HUES48 (cell line): Measurements from ENCODE around the gene COIL.
"Not testable (repeated sequence)": the region's sequence is repeated elsewhere in the genome, so short reads cannot be mapped to it uniquely, and the experiment has no call there.

ENCODE experiments used
- H3K27ac ChIP-seq: one replicate; pipeline ENCODE4 v1.7.0; 2013; ENCODE audit warnings: low read depth, low read length, inconsistent platforms
- H3K27me3 ChIP-seq: 2 replicates; pipeline ENCODE4 v1.6.1; 2013; ENCODE audit warnings: mild to moderate bottlenecking, low read length; ENCODE audit not compliant: control insufficient read depth, insufficient read depth
- H3K36me3 ChIP-seq: 2 replicates; pipeline ENCODE4 v1.6.1; 2013; ENCODE audit warnings: low read length; ENCODE audit not compliant: control insufficient read depth, insufficient read depth
- H3K4me1 ChIP-seq: 2 replicates; pipeline ENCODE4 v1.6.1; 2013; ENCODE audit warnings: mild to moderate bottlenecking, low read length; ENCODE audit not compliant: control insufficient read depth, insufficient read depth
- H3K4me3 ChIP-seq: 2 replicates; pipeline ENCODE4 v1.5.1; 2013; ENCODE audit warnings: mild to moderate bottlenecking, low read depth, low read length
- H3K9ac ChIP-seq: 2 replicates; pipeline ENCODE4 v1.6.1; 2013; ENCODE audit warnings: mild to moderate bottlenecking, low read depth, low read length, moderate library complexity
- H3K9me3 ChIP-seq: 2 replicates; pipeline ENCODE4 v1.6.1; 2013; ENCODE audit warnings: low read length; ENCODE audit not compliant: control insufficient read depth, insufficient read depth

The COIL gene

DNA sequence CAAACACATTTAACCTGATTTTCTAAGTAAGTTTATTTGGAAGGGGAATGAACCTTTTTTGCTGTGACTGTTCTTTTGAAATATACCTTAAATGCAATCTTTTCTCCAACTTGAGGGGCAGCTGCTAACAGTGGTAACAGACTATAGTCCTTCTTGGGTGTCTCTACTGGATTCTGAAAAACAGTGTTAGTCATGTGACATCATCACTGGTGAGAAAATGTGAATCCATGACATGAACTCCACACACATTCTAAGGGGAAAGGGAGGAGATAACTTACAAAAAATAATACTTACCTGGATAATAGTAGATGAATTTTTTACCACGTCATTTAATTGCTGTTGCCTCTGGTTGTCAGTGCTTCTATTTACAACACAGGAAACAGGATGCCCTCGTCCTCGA lies 11.3 kb downstream of the COIL start:
- no peaks in the 10 kb centered on the region for H3K27me3 ChIP-seq
- H3K36me3 ChIP-seq: peaks cover 60% of the 10 kb centered on the region

DNA sequence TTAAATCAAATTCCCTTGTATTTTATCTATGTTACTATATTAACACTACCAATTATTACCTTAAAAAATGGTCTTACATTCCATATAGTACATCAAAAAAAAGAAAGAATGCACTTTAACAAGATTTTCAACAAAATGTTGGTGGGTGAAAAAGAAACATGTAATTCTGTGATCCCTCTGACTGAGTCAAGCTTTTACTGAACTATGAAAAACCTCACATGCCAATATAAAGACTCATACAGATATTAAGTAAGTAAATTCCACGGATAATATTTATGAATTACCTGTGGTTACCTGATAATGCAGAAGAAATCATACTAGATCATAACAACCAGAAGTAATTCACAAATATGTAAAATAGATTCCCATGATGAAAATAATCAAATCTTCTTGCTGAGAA lies 12.4 kb downstream of the COIL start:
- Histone ChIP-seq H3K4me1 (no peaks in the 10 kb centered on the region), H3K36me3 (peaks cover 68% of the 10 kb centered on the region), H3K9ac (no peak overlapping the region), H3K27ac (no peak overlapping the region), H3K27me3 (no peaks in the 10 kb centered on the region), H3K4me3 (no peak overlapping the region), H3K9me3 (no peaks in the 10 kb centered on the region)

More for the DNA sequence above, 11.3 kb downstream of the COIL start:
- no peak overlapping the region for H3K9ac ChIP-seq
- H3K27ac ChIP-seq: no peak overlapping the region
- H3K4me3 ChIP-seq: no peak overlapping the region
- no peaks in the 10 kb centered on the region for H3K9me3 ChIP-seq
- H3K4me1 ChIP-seq: no peaks in the 10 kb centered on the region

GRCh38 chr17:56947741-56948140 lies 13.1 kb downstream of the COIL start:
- Histone ChIP-seq H3K27me3 (no peaks in the 10 kb centered on the region), H3K4me1 (no peaks in the 10 kb centered on the region), H3K9ac (no peak overlapping the region), H3K36me3 (peaks cover 74% of the 10 kb centered on the region), H3K4me3 (no peak overlapping the region), H3K27ac (no peak overlapping the region), H3K9me3 (no peaks in the 10 kb centered on the region)

DNA sequence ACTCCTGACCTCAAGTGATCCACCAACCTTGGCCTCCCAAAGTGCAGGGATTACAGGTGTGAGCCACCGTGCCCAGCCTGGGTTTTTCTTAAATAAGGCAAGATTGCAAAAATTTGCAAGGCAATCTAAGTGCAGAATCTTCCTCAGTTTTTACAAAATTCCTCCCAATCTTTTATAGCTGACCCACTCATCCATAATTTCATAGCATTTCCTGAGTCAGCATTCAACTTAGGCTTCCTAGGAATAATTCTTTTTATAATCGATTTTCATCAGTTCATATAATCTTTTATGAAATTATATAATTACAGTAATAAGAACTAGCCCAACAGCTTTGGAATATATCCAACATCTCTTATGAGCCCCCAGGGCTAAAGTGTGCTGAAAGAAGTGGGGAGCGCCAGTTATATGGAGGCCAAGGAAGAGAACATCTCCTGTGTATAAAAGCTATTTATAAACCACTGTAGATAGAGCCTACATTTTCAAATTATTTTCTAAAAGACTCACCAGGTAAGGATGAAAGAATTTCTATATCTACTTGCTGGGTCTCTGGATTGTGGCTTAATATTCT lies 14.8 kb downstream of the COIL start:
- Histone ChIP-seq H3K27ac (no peak overlapping the region), H3K4me3 (no peak overlapping the region), H3K4me1 (no peaks in the 10 kb centered on the region), H3K36me3 (peaks cover 86% of the 10 kb centered on the region), H3K27me3 (no peaks in the 10 kb centered on the region), H3K9ac (no peak overlapping the region), H3K9me3 (no peaks in the 10 kb centered on the region)

DNA sequence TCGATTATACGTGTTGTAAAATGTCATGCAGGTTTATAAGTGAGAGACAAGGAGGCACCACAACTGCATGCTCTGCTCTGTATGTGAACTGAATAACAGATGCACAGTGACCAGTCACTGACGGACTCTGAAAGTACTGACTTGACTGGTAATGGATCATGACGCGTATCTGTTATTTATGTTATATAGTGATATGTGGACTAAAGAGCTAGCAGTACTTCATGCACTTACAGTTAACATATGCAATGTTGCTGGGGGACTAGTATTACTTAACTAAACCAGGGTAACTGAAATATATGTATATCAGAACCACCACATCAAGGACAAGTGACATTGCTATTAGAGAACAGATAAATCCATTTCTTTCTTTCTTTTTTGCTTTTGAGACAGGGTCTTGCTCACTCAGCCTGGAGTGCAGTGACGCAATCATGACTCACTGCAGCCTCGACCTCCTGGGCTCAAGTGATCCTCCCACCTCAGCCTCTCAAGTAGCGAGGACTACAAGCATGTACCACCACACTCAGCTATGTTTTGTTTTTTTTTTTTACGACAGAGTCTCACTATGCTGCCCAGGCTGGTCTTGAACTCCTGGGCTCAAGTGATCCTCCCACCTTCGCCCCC lies 17.2 kb downstream of the COIL start:
- H3K4me3 ChIP-seq: no peak overlapping the region
- H3K27ac ChIP-seq: no peak overlapping the region
- H3K9ac ChIP-seq: no peak overlapping the region
- no peaks in the 10 kb centered on the region for H3K27me3 ChIP-seq
- H3K9me3 ChIP-seq: no peaks in the 10 kb centered on the region
- peaks cover 81% of the 10 kb centered on the region for H3K36me3 ChIP-seq
- H3K4me1 ChIP-seq: no peaks in the 10 kb centered on the region

DNA sequence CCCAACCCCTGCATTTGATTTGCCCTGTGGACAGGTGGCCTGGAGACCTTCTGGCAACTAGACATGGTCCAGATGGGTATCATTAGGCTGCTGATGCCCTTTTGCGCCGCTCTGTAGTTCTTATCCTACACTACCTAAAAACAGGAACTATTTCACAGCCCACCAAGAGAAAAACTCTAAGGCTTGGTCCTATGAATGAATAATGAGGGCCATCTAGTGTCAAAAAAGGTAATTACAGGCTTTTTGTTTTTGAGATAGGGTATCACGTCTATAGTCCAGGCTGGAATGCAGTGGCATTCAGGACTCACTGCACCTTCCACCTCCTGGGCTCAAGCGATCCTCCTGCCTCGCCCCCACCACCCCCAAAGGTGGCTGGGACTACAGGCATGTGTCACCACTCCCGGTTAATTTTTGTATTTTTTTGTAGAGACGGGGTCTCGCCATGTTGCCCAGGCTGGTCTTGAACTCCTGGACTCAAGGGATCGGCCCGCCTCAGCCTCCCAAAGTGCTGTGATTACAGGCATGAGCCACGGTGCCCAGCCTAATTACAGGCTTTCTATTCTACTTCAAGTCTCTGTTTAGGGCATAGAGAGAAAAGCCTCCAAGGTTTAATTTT lies 20.9 kb downstream of the COIL start:
- Histone ChIP-seq H3K36me3 (peaks cover 76% of the 10 kb centered on the region), H3K4me3 (no peak overlapping the region)

DNA sequence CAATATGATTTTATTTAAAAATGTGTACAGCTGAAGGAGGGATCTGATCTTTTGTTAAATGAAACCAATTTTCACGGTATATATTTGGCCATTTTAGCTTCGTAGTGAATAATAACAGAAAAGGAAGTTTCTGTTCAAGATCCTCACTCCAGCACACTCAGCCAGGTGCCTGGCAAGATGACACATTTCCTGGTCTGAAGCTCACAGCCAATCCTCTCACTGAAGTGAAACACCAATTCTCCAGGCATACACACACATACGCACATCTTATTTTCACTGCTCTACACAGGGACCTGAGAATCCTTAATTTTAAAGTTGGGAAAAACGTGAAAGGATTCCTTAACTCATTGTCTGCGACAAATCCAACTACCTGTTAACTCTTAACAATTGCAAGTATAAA lies 22.6 kb downstream of the COIL start:
- peaks cover 67% of the 10 kb centered on the region for H3K36me3 ChIP-seq
- H3K9ac ChIP-seq: not testable (repeated sequence)

More for the DNA sequence above, 20.9 kb downstream of the COIL start:
- Histone ChIP-seq H3K9me3 (no peaks in the 10 kb centered on the region), H3K27ac (no peak overlapping the region), H3K4me1 (no peaks in the 10 kb centered on the region), H3K9ac (no peak overlapping the region), H3K27me3 (no peaks in the 10 kb centered on the region)

GRCh38 chr17:56937687-56938086 lies 23.2 kb downstream of the COIL start:
- Histone ChIP-seq H3K27me3 (no peaks in the 10 kb centered on the region), H3K4me3 (no peak overlapping the region), H3K9me3 (peaks cover 7% of the 10 kb centered on the region), H3K36me3 (peaks cover 65% of the 10 kb centered on the region), H3K9ac (no peak overlapping the region), H3K4me1 (no peaks in the 10 kb centered on the region), H3K27ac (no peak overlapping the region)

More for the DNA sequence above, 22.6 kb downstream of the COIL start:
- not testable (repeated sequence) for H3K27ac ChIP-seq, H3K9me3 ChIP-seq, H3K27me3 ChIP-seq, H3K4me3 ChIP-seq, H3K4me1 ChIP-seq

DNA sequence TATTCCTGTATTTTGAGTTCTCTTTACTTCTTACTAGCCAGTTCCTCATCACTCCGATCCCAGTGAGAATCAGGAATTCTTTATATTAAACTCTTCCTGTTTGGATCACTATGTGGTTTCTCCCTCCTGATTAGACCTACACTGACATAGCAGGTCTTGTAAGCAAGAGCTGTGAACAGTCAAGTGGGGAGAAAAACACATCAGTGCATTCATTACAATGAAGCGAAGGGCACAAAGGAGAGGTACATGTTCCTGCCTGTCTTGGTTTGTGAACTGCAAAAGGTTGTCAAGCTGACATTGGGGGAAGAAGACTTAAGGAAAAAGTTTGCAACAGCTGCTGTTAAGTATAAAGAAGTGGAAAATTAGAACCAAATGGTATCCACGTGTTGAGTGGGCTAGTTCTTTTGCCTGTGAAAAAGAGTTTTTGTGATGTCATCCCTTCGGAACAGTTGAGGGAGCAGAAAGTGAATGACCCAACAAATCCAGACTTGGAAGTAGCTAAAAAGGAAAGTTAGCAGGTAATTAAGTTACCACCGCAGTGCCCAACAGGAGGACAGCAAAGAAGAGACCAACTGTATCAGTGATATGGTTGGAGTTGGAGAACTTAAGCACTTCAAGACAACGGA lies 24.0 kb downstream of the COIL start:
- Histone ChIP-seq H3K27me3 (no peaks in the 10 kb centered on the region), H3K36me3 (peaks cover 59% of the 10 kb centered on the region), H3K4me3 (no peak overlapping the region), H3K4me1 (no peaks in the 10 kb centered on the region), H3K27ac (no peak overlapping the region), H3K9me3 (peaks cover 9% of the 10 kb centered on the region), H3K9ac (no peak overlapping the region)

DNA sequence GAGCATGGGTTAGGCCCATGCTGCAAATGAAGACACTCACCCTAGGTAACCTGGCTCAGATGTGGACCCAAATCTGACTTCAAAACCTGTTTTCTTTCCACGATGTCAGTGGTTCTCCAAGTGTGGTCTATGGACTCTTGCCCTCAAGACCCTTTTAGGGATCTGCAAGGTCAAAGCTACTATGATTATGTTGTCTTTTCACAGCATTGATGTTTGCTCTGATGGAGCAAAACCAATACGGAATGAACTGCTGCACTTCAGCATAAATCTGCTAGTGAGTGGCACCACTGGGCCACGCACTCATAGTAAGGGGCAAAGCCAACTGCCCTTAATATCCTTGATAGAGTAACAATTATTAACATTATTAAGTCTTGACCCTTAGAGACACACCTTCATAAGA lies 25.4 kb downstream of the COIL start:
- H3K9me3 ChIP-seq: peaks cover 21% of the 10 kb centered on the region
- peaks cover 48% of the 10 kb centered on the region for H3K36me3 ChIP-seq
- H3K4me3 ChIP-seq: no peak overlapping the region
- H3K27me3 ChIP-seq: no peaks in the 10 kb centered on the region
- H3K9ac ChIP-seq: no peak overlapping the region
- H3K27ac ChIP-seq: no peak overlapping the region
- H3K4me1 ChIP-seq: no peaks in the 10 kb centered on the region

- Histone ChIP-seq H3K4me1 (no peaks in the 10 kb centered on the region), H3K9me3 (peaks cover 33% of the 10 kb centered on the region), H3K27me3 (no peaks in the 10 kb centered on the region), H3K4me3 (no peak overlapping the region), H3K9ac (no peak overlapping the region), H3K36me3 (peaks cover 40% of the 10 kb centered on the region), H3K27ac (no peak overlapping the region)
These were observed 26.6 kb downstream of the COIL start for GRCh38 chr17:56934280-56934679.
